HepG2 (cell line): ENCODE data around the gene MADD. TPM values are rescaled to one million over a fixed set of nuclear protein-coding genes. Genes with fewer than 3 reads are reported as not detected.

Source experiments
- CCAR2 ChIP-seq: fragments of 200-400 bp; formaldehyde crosslinking; optimal IDR thresholded peaks from 2 replicates; pipeline ENCODE3; 2018; ENCODE audit warnings: low read depth, mild to moderate bottlenecking, low read length, moderate library complexity
- ELF4 ChIP-seq: sonication (generic); formaldehyde crosslinking; IDR thresholded peaks from 2 replicates; pipeline ENCODE4 v1.5.0; 2020; ENCODE audit warnings: missing genetic modification reagents, mild to moderate bottlenecking, moderate library complexity, borderline replicate concordance
- HMGXB3 ChIP-seq: sonication (generic); formaldehyde crosslinking; IDR thresholded peaks from 2 replicates; pipeline ENCODE4 v1.4.0; 2020; ENCODE audit warnings: missing genetic modification reagents, borderline replicate concordance
- ISL2 ChIP-seq: sonication (generic); formaldehyde crosslinking; IDR thresholded peaks from 2 replicates; pipeline ENCODE4 v1.5.0; 2020; ENCODE audit warnings: missing genetic modification reagents
- KLF16 ChIP-seq, 2 experiments: sonication (generic) in 1 of 2; formaldehyde crosslinking in 1 of 2; IDR thresholded peaks; 2 replicates each; pipeline versions ENCODE4 v1.6.1 to v1.8.0; 2016 to 2023; ENCODE audit warnings: missing genetic modification reagents in 2 of 2, missing compliant biosample characterization in 1 of 2
- MLXIP ChIP-seq: sonication (generic); formaldehyde crosslinking; IDR thresholded peaks from 2 replicates; pipeline ENCODE4 v1.9.0; 2021; ENCODE audit warnings: missing genetic modification reagents, borderline replicate concordance
- PLSCR1 ChIP-seq: sonication (generic); formaldehyde crosslinking; IDR thresholded peaks from 2 replicates; pipeline ENCODE4 v1.5.0; 2020; ENCODE audit warnings: missing genetic modification reagents, mild to moderate bottlenecking, borderline replicate concordance
- SATB2 ChIP-seq: sonication (generic); formaldehyde crosslinking; IDR thresholded peaks from 2 replicates; pipeline ENCODE4 v1.5.0; 2020; ENCODE audit warnings: missing genetic modification reagents
- TCF12 ChIP-seq, 2 experiments: fragments of 450-650 bp in 1 of 2; sonication (generic) in 1 of 2; formaldehyde crosslinking in 1 of 2; IDR thresholded peaks; 2 replicates each; pipeline versions ENCODE4 v1.6.1 to v1.8.0; 2017 to 2022; ENCODE audit warnings: antibody characterized with exemption in 1 of 2, mild to moderate bottlenecking in 1 of 2, missing genetic modification reagents in 1 of 2, moderate library complexity in 1 of 2
- TSC22D2 ChIP-seq: sonication (generic); formaldehyde crosslinking; IDR thresholded peaks from 2 replicates; pipeline ENCODE4 v1.5.1; 2020; ENCODE audit warnings: missing genetic modification reagents, mild to moderate bottlenecking, borderline replicate concordance
- U2AF2 ChIP-seq: fragments of 200-400 bp; formaldehyde crosslinking; IDR thresholded peaks from 2 replicates; pipeline ENCODE4 v1.6.1; 2017; ENCODE audit warnings: low read depth, mild to moderate bottlenecking, low read length
- YY1 ChIP-seq: IDR thresholded peaks from 2 replicates; pipeline ENCODE4 v1.6.1; 2011; ENCODE audit warnings: low read length, low read depth, moderate library complexity, mild to moderate bottlenecking; ENCODE audit not compliant: insufficient read depth, insufficient replicate concordance
- ZNF160 ChIP-seq: sonication (generic); formaldehyde crosslinking; IDR thresholded peaks from 2 replicates; pipeline ENCODE4 v1.8.0; 2022; ENCODE audit warnings: mild to moderate bottlenecking, inconsistent platforms, missing genetic modification reagents
- ZNF235 ChIP-seq: sonication (generic); formaldehyde crosslinking; IDR thresholded peaks from 2 replicates; pipeline ENCODE4 v1.8.1; 2023; ENCODE audit warnings: mild to moderate bottlenecking, missing genetic modification reagents, borderline replicate concordance
- ZNF570 ChIP-seq: sonication (generic); formaldehyde crosslinking; IDR thresholded peaks from 2 replicates; pipeline ENCODE4 v1.4.0; 2020; ENCODE audit warnings: mild to moderate bottlenecking, missing genetic modification reagents, borderline replicate concordance
- ZNF605 ChIP-seq: sonication (generic); formaldehyde crosslinking; IDR thresholded peaks from 2 replicates; pipeline ENCODE4 v1.8.0; 2022; ENCODE audit warnings: mild to moderate bottlenecking, missing genetic modification reagents
- ZNF800 ChIP-seq: sonication (generic); formaldehyde crosslinking; IDR thresholded peaks from 2 replicates; pipeline ENCODE4 v1.4.0; 2020; ENCODE audit warnings: missing genetic modification reagents
- ZNF850 ChIP-seq: sonication (generic); formaldehyde crosslinking; conservative IDR thresholded peaks from 2 replicates; pipeline ENCODE4 v1.9.0; 2021; ENCODE audit warnings: mild to moderate bottlenecking, missing genetic modification reagents
- polyA plus RNA-seq, 8 experiments: library from polyadenylated mRNA; depleted of rRNA in 3 of 8; stranded (reverse) in 7 of 8; unstranded in 1 of 8; fragments of >200 nt; fragmentation: Illumina TruSeq in 4 of 8; extraction: Trizol in 4 of 8; gene quantifications; 2 replicates each; pipeline versions ENCODE4 v1.2.1 to v1.2.3, GENCODE V29; 2011 to 2016; ENCODE audit warnings: low read depth in 4 of 8, missing spikeins in 1 of 8, mixed read lengths in 1 of 8; ENCODE audit not compliant: insufficient read depth in 1 of 8
- total RNA-seq, 5 experiments: library from RNA; depleted of rRNA; stranded (reverse); fragments of >200 nt; fragmentation: Illumina TruSeq; extraction: Trizol; gene quantifications; 2 replicates each; pipeline ENCODE4 v1.2.3, GENCODE V29; 2016; ENCODE audit warnings: low read depth in 1 of 5

Gene MADD
- total and polyA plus RNA-seq, 2 of the 13 experiments (the other 11 are each of a cell fraction or from before 2014, with no cell fraction given), result 18.0 to 29.2 TPM

- TF ChIP-seq ZNF800 (CRISPR knock-in tag) (no peak), MLXIP (no peak), TCF12 (IDR thresholded peaks at IDR 0.05) (no peak), TCF12 (CRISPR knock-in tag; IDR thresholded peaks at IDR 0.05) (no peak), PLSCR1 (CRISPR knock-in tag) (no peak), TSC22D2 (CRISPR knock-in tag) (no peak), U2AF2 (no peak), ZNF605 (CRISPR knock-in tag) (no peak), CCAR2 (no peak), KLF16 (CRISPR knock-in tag; IDR thresholded peaks at IDR 0.05) (no peak), HMGXB3 (CRISPR knock-in tag) (no peak), ELF4 (CRISPR knock-in tag) (no peak), YY1 (peak; percentile 69), ZNF235 (CRISPR knock-in tag) (no peak), ISL2 (CRISPR knock-in tag) (no peak), ZNF850 (CRISPR knock-in tag) (no peak), ZNF160 (CRISPR knock-in tag) (no peak), SATB2 (no peak), ZNF570 (no peak)
These were observed 104.2 kb downstream of the MADD start (continued) for GRCh38 chr11:47373876-47374719.
